Activated T-cell treated with anti-CD3 and anti-CD28 coated beads, Interleukin-2, amount 50 U/mL, for 24 hours (primary cell): Measurements from ENCODE around the gene RNF7.
"Not testable (repeated sequence)": the region's sequence is repeated elsewhere in the genome, so short reads cannot be mapped to it uniquely, and the experiment has no call there.

Experiments used
- DNase-seq: peaks from one replicate; pipeline ENCODE4 v3.0.0-alpha.2; 2020
- H3K27ac Mint-ChIP-seq: 2 replicates; pipeline ENCODE4 v1.8.0; 2020; ENCODE audit warnings: mild to moderate bottlenecking, mixed read lengths
- H3K27me3 Mint-ChIP-seq: 2 replicates; pipeline ENCODE4 v1.8.0; 2020; ENCODE audit warnings: mixed read lengths
- H3K36me3 Mint-ChIP-seq: 2 replicates; pipeline ENCODE4 v1.8.0; 2020; ENCODE audit warnings: low read depth, mixed read lengths
- H3K4me1 Mint-ChIP-seq: 2 replicates; pipeline ENCODE4 v1.8.0; 2020; ENCODE audit warnings: low read depth, mixed read lengths
- H3K4me3 Mint-ChIP-seq: 2 replicates; pipeline ENCODE4 v1.8.0; 2020; ENCODE audit warnings: mild to moderate bottlenecking, moderate library complexity, mixed read lengths
- H3K9me3 Mint-ChIP-seq: 2 replicates; pipeline ENCODE4 v1.8.0; 2020; ENCODE audit warnings: mixed read lengths

RNF7 gene

DNA sequence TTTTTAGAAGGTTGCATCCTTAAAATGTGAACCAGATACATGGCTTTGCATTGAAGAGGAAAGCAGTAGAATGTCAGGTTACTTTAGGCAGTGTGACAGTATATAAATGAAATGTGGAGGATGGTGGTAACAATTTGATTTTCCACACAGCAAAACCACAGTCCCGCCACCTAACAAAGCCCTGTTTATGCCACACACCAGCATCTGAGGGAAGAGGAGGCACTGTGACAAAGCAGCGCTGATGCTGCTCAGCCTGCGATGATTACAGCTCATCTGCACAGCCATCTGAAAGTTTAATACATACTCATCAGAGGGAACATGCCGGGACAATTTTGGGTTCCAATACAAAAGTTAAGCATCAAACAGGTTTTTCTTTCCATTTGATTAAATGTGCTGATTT lies 8.9 kb downstream of the RNF7 start:
- DNase-seq: no peak
- Mint-ChIP-seq H3K4me3 (no peak overlapping the region), H3K4me1 (peaks cover 27% of the 10 kb centered on the region), H3K9me3 (no peaks in the 10 kb centered on the region), H3K27me3 (no peaks in the 10 kb centered on the region), H3K36me3 (peaks cover 73% of the 10 kb centered on the region), H3K27ac (peak overlapping the region; percentile 61)

DNA sequence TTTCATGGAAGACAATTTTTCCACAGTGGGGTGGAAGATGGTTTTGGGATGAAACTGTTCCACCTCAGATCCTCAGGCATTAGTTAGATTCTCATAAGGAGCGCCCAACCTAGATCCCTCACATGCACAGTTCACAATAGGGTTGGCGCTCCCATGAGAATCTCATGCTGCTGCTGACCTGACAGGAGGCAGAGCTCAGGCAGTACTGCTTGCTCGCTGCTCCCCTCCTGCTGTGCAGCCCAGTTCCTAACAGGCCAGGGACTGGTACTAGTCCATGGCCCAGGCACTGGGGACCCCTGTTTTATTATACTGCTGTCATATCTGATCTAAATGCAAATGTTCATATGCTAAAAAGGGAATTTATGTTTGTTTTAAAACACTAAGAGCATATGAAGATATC lies 15.3 kb downstream of the RNF7 start:
- Mint-ChIP-seq H3K27ac (no peak overlapping the region), H3K36me3 (peaks cover 20% of the 10 kb centered on the region), H3K27me3 (no peaks in the 10 kb centered on the region), H3K4me1 (no peaks in the 10 kb centered on the region), H3K4me3 (no peak overlapping the region), H3K9me3 (no peaks in the 10 kb centered on the region)
- no peak for DNase-seq

DNA sequence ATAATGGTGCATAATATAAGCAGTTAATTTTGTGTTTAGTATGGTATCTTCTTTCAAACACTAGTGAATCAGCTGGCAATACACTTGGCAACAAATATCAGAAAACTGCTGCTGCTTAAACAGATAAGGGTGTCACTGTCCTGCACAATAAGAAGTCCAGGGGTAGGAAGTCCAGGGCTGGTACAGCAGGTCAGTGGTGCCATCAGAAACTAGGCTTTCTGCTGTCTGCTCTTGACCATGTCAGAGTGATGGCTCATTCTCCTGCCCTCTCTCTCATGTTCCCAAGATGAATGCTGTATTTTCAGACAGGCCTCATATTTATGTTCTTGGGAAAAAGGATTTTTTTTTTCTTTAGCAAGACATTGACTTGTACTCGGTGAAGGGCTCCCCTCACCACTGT lies 15.9 kb downstream of the RNF7 start:
- Mint-ChIP-seq H3K27ac (no peak overlapping the region), H3K4me3 (no peak overlapping the region), H3K9me3 (no peaks in the 10 kb centered on the region), H3K27me3 (no peaks in the 10 kb centered on the region), H3K4me1 (no peaks in the 10 kb centered on the region), H3K36me3 (peaks cover 15% of the 10 kb centered on the region)
- no peak for DNase-seq

DNA sequence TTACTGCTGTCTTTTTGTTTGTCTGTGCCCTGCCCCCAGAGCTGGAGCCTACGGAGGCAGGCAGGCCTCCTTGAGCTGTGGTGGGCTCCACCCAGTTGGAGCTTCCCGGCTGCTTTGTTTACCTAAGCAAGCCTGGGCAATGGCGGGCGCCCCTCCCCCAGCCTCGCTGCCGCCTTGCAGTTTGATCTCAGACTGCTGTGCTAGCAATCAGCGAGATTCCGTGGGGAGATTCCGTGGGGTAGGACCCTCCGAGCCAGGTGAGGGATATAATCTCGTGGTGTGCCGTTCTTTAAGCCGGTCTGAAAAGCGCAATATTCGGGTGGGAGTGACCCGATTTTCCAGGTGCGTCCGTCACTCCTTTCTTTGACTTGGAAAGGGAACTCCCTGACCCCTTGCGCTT lies 24.5 kb downstream of the RNF7 start:
- H3K4me3 Mint-ChIP-seq, DNase-seq, H3K27ac Mint-ChIP-seq, H3K27me3 Mint-ChIP-seq, H3K36me3 Mint-ChIP-seq, H3K9me3 Mint-ChIP-seq, H3K4me1 Mint-ChIP-seq: not testable (repeated sequence)

DNA sequence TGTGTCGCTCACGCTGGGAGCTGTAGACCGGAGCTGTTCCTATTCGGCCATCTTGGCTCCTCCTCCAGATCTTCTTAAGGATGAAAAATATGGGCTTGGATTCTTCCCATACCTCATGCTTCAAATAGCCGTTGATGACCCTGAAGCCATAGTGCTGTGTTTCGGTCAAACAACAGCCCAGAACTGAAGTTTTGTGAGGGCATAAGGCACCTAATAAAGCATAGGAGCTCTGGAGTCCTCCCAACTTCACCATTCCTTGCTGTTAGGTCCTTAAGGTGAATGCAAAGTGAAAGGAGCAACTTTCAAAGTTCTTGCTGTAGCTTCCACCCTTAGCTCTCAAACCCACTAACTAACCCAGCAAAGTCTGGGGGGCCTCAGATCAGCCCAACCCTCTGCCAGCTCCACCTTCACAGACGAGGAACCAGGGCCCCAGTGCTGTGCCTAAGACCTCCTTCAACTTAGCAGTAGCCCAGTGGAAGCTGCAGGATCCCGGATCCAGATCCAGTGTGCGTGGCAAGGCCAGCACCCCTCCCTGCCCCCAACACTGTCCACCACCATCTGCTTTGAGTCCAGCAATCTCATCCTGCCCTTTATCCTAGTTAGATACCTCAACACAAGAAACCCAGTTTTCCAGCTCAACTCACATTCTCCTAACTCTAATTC lies 25.1 kb downstream of the RNF7 start, which contains the start of gene GRK7:
Gene GRK7, plus strand, starts transcription at position 321 of the 663 bp plus-strand sequence. CDS start 14,877 bp downstream, outside the sequence.
- Mint-ChIP-seq H3K9me3 (no peaks in the 10 kb centered on the region), H3K4me1 (peaks cover 2% of the 10 kb centered on the region), H3K4me3 (no peak within 1 kb of the TSS), H3K27me3 (no peaks in the 10 kb centered on the region), H3K36me3 (no peaks in the 10 kb centered on the region), H3K27ac (no peak within 1 kb of the TSS)
- DNase-seq: no peak

DNA sequence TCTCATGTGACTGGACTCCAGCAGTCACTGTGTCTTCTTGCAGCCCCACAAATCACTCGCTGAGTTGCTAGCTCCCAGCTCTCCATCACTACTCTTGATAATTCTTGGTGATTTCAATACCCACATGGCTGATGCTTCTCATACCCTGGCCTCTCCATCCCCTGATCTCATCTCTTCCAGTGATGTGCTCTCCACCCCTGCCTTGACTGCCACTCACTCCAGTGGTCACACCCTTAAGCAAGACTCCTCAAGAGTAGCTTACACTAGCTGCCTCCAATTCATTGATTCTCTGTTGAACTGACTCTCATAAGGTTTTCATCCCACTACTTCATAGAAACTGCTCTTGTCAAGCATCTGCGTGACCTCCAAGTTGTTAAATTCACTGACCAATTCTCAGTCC lies 25.9 kb downstream of the RNF7 start:
- Mint-ChIP-seq H3K9me3 (no peaks in the 10 kb centered on the region), H3K4me1 (peaks cover 2% of the 10 kb centered on the region), H3K36me3 (no peaks in the 10 kb centered on the region), H3K27ac (no peak overlapping the region), H3K4me3 (no peak overlapping the region), H3K27me3 (no peaks in the 10 kb centered on the region)
- no peak for DNase-seq

DNA sequence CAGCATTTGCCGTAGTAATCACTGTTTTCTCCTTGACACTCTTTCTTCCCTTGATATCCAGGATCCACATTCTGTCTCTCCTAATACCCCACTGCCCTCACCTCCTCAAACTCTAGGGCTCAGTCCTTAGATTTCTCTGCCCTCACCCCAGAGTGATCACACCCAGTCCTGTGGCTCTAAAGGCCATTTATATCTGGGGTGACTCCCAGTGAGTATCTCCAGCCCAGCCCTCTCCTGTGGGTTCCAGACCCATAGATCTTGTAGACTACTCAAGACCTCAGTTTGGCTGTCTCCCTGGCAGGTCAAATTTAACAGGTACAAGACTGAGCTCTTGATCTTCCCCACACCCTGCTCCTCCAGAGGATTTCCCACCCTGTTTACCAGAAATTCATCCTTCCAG lies 26.4 kb downstream of the RNF7 start:
- H3K27me3 Mint-ChIP-seq: no peaks in the 10 kb centered on the region
- H3K9me3 Mint-ChIP-seq: no peaks in the 10 kb centered on the region
- H3K27ac Mint-ChIP-seq: no peak overlapping the region
- no peaks in the 10 kb centered on the region for H3K36me3 Mint-ChIP-seq
- DNase-seq: no peak
- peaks cover 2% of the 10 kb centered on the region for H3K4me1 Mint-ChIP-seq
- no peak overlapping the region for H3K4me3 Mint-ChIP-seq

DNA sequence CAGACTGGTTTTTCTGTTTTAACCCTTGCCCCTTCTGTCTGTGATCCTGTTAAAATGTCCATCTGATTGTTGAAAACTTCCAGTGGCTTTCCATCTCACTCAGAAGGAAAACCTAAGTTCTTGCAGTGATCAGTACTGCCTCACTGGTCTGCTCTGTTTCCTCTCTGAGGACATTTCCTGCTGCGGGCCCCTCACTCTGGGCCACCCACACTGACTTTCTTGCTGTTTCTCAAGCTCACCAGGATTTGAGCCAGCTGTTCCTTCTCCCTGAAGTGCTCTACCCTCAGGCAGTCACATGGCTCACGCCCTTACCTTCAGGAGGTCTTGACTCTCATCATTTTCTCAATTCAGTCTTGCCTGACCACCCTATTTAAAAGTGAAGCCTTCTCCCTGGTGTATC lies 26.9 kb downstream of the RNF7 start:
- H3K36me3 Mint-ChIP-seq: no peaks in the 10 kb centered on the region
- no peaks in the 10 kb centered on the region for H3K27me3 Mint-ChIP-seq
- H3K4me3 Mint-ChIP-seq: no peak overlapping the region
- no peak overlapping the region for H3K27ac Mint-ChIP-seq
- DNase-seq: no peak
- no peaks in the 10 kb centered on the region for H3K9me3 Mint-ChIP-seq
- peaks cover 2% of the 10 kb centered on the region for H3K4me1 Mint-ChIP-seq

DNA sequence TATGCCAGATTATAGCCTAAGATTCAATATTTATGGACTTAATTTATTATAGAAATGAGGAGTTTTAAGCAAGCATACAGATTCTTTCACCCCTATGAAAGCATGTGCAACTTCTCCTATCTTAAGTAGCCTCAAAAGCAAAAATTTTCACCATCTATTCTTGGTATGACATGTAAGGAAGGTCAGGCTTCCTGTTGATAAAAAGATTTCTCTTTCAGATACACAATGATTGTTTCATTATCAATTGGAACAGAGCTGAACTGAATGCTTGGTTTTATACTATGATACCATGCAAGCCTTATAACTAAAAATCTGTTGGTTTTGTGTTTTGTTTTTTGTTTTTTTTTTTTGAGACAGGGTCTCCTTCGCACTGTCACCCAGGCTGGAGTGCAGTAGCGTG lies 29.0 kb downstream of the RNF7 start:
- no peak for DNase-seq
- Mint-ChIP-seq H3K4me1 (peaks cover 2% of the 10 kb centered on the region), H3K27me3 (no peaks in the 10 kb centered on the region), H3K4me3 (no peak overlapping the region), H3K9me3 (no peaks in the 10 kb centered on the region), H3K27ac (no peak overlapping the region), H3K36me3 (no peaks in the 10 kb centered on the region)

DNA sequence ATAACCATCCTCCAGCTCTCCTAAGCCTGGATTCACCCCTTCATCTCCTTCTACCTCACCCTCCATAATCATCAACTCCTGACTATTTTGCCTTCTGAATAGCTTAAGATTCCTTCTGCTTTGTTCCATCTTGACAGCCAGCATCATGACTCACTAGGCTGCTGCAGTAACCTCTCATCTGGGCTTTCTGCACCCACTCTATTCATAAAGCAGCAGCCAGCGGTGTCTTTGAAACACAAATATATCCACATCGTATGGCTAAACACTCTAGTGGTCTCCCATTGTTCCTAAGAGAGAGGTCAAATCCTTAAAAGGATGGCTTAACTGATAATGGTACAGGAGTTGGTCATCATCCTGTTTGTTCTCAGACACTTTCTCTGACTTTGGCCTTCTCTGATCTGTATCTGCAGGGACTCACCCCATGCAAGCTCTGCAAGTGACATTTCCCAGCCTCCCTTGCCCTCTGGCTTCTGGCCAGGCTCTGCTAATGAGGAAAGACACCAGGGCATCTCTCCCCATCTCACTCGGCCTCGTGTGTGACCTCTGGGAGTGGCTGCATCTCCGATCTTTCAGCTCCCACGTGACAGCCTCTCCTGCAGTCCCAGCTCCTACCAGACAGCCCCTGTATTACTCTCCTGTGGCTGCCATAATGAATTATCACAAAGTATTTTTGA lies 31.3 kb downstream of the RNF7 start:
- Mint-ChIP-seq H3K9me3 (no peaks in the 10 kb centered on the region), H3K27ac (no peak overlapping the region), H3K4me3 (no peak overlapping the region), H3K36me3 (no peaks in the 10 kb centered on the region), H3K4me1 (peaks cover 2% of the 10 kb centered on the region), H3K27me3 (no peaks in the 10 kb centered on the region)
- no peak for DNase-seq

DNA sequence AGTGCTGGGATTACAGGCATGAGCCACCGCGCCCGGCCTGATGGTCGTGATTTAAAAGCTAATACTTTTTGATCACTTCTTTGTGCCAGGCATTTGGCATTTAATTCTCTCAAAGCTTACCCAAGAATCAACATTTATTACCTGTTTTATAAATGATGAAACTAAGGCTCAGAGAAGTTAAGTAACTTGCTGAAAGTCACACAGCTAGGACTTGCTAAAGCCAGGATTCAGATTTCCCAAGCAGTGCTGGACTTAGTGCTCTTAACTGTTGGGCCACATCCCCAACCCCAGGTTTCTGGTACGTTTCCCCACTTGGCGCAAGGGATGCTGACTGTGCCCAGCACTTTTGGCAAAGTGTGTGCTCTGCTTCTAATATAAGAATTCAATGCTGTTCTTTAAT lies 35.6 kb downstream of the RNF7 start:
- Mint-ChIP-seq H3K4me1 (no peaks in the 10 kb centered on the region), H3K4me3 (no peak overlapping the region), H3K27me3 (no peaks in the 10 kb centered on the region), H3K9me3 (no peaks in the 10 kb centered on the region), H3K27ac (no peak overlapping the region), H3K36me3 (no peaks in the 10 kb centered on the region)
- no peak for DNase-seq

DNA sequence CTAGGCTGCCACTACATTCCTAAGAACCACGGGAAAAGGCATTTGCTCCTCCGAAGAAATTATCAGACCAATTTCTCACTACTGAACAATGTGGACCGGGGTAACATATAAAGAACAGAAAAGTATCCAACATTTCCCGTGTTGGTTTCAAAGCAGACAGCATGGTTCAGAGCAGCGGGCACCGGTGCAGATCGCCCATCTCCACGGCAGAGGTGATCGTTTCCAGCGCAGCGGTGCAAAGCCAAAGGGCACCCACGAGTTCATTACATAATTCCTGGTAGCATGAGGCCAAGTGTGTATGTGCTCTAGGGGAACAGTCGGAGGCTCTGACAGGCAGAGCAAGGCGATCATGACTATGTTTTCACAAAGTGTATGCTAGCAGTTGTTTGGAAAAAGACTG lies 38.3 kb downstream of the RNF7 start:
- no peaks in the 10 kb centered on the region for H3K4me1 Mint-ChIP-seq
- no peak for DNase-seq
- no peaks in the 10 kb centered on the region for H3K27me3 Mint-ChIP-seq
- no peaks in the 10 kb centered on the region for H3K36me3 Mint-ChIP-seq
- H3K9me3 Mint-ChIP-seq: no peaks in the 10 kb centered on the region
- no peak overlapping the region for H3K27ac Mint-ChIP-seq
- no peak overlapping the region for H3K4me3 Mint-ChIP-seq

DNA sequence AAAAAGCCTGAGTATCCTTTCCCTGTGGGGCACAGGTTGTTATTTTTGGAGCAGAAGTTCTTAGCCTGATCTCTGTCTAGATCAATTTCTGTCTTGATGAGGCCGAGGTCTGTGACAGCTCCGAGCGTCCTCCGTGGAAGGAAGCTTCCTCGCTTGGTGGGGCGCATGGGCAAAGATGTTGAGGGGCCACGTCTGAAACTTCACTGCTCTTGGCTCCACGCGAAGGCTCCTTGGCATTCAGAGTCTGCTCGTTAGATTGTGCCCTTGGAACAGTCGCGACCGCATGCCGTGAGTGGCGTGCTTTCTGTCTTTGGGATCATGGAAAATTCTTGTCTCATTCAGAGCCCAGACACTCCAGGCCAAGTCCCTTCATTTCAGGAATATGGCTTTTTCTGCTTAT lies 38.8 kb downstream of the RNF7 start:
- Mint-ChIP-seq H3K4me3 (no peak overlapping the region), H3K4me1 (no peaks in the 10 kb centered on the region), H3K27ac (no peak overlapping the region), H3K9me3 (no peaks in the 10 kb centered on the region), H3K36me3 (no peaks in the 10 kb centered on the region), H3K27me3 (no peaks in the 10 kb centered on the region)
- DNase-seq: no peak

DNA sequence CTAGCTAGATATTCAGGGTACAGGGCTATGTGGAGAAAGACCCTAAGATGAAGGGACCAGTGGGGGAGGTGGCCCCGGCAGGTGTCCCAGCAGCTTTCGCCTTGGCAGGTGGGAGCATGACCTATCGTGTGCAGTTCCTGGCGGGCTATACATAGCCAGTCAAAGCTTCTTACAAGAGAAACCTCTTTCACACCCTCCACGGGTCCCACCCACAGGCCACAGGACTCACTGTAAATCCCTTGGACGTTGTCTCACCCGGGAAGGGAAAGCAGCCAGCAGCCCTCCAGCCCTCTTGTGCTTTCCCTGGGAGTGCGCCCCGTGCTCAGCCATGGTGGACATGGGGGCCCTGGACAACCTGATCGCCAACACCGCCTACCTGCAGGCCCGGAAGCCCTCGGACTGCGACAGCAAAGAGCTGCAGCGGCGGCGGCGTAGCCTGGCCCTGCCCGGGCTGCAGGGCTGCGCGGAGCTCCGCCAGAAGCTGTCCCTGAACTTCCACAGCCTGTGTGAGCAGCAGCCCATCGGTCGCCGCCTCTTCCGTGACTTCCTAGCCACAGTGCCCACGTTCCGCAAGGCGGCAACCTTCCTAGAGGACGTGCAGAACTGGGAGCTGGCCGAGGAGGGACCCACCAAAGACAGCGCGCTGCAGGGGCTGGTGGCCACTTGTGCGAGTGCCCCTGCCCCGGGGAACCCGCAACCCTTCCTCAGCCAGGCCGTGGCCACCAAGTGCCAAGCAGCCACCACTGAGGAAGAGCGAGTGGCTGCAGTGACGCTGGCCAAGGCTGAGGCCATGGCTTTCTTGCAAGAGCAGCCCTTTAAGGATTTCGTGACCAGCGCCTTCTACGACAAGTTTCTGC lies 40.1 kb downstream of the RNF7 start:
- Mint-ChIP-seq H3K9me3 (no peaks in the 10 kb centered on the region), H3K27ac (no peak overlapping the region), H3K4me1 (no peaks in the 10 kb centered on the region), H3K27me3 (no peaks in the 10 kb centered on the region), H3K4me3 (no peak overlapping the region), H3K36me3 (no peaks in the 10 kb centered on the region)
- no peak for DNase-seq

DNA sequence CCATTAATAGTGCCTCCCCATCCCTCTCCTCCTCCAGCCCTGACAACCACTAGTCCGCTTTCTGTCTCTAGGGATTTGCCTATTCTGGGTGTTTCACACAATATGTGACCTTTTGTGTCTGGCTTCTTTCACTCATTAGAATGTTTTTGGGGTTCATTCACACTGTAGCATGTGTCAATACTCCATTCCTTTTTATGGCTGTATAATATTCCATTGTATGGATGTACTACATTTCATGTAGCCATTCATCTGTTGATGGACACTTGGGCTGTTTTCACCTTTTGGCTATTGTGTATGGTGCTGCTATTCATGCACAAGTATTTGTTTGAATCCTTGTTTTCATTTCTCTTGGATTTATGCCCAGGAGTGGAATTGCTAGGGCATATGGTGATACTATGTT lies 41.6 kb downstream of the RNF7 start:
- no peak overlapping the region for H3K4me3 Mint-ChIP-seq
- H3K4me1 Mint-ChIP-seq: no peaks in the 10 kb centered on the region
- H3K27me3 Mint-ChIP-seq: no peaks in the 10 kb centered on the region
- no peak for DNase-seq
- H3K9me3 Mint-ChIP-seq: no peaks in the 10 kb centered on the region
- no peak overlapping the region for H3K27ac Mint-ChIP-seq
- no peaks in the 10 kb centered on the region for H3K36me3 Mint-ChIP-seq
